ENCODE results near the gene PTPRA. TPM values are rescaled to one million over a fixed set of nuclear protein-coding genes. Genes with fewer than 3 reads are reported as not detected.

The PTPRA gene
- total RNA-seq, 1 experiment from 2014 or later: 56.9 TPM

GRCh38 chr20:3046677-3047462, 173.6 kb downstream of the PTPRA start:
- CTCF ChIA-PET: no interaction called here
- no peak for DNase-seq (ENCODE audit: low spot score)
- BruUV-seq (replicated peaks): no TSS peak

GRCh38 chr20:3047486-3048419, 174.5 kb downstream of the PTPRA start:
- POLR2A ChIA-PET (ENCODE audit: low non-redundant PET): no interaction called here
- intact Hi-C loops (cut with micrococcal nuclease; ENCODE audit: unreplicated experiment): no loop called here
- no peaks in the 10 kb centered on the region for H3K9me3 ChIP-seq (ENCODE audit: low read depth, low read length, poor library complexity, severe bottlenecking)
- CTCF ChIA-PET: no interaction called here
- peak overlapping the region; percentile 1 for H3K27ac ChIP-seq (ENCODE audit: low read depth, low read length, poor library complexity, severe bottlenecking)
- peak overlapping the region; percentile 98 for H3K4me3 ChIP-seq (ENCODE audit: low read depth, low read length, poor library complexity, severe bottlenecking)
- DNase-seq (ENCODE audit: low spot score): no peak
- peaks cover 2% of the 10 kb centered on the region for H3K4me1 ChIP-seq (ENCODE audit: insufficient read depth, low read length, poor library complexity, severe bottlenecking)
- BruUV-seq (replicated peaks): TSS peak; percentile 66
- no peak for TF ChIP-seq EZH2 (IDR thresholded peaks at IDR 0.05; ENCODE audit: borderline replicate concordance, low read depth, low read length, poor library complexity, severe bottlenecking)
- TF ChIP-seq, protein P1, sequence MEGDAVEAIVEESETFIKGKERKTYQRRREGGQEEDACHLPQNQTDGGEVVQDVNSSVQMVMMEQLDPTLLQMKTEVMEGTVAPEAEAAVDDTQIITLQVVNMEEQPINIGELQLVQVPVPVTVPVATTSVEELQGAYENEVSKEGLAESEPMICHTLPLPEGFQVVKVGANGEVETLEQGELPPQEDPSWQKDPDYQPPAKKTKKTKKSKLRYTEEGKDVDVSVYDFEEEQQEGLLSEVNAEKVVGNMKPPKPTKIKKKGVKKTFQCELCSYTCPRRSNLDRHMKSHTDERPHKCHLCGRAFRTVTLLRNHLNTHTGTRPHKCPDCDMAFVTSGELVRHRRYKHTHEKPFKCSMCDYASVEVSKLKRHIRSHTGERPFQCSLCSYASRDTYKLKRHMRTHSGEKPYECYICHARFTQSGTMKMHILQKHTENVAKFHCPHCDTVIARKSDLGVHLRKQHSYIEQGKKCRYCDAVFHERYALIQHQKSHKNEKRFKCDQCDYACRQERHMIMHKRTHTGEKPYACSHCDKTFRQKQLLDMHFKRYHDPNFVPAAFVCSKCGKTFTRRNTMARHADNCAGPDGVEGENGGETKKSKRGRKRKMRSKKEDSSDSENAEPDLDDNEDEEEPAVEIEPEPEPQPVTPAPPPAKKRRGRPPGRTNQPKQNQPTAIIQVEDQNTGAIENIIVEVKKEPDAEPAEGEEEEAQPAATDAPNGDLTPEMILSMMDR (conservative IDR thresholded peaks at IDR 0.05; ENCODE audit: low read depth, low read length): no peak
- peaks cover 28% of the 10 kb centered on the region for H3K36me3 ChIP-seq (ENCODE audit: insufficient read depth, low read length, poor library complexity, severe bottlenecking)
- H3K27me3 ChIP-seq (replicated peaks; ENCODE audit: insufficient read depth, low read depth, low read length, poor library complexity): no peaks in the 10 kb centered on the region

More at GRCh38 chr20:3046677-3047462, 173.6 kb downstream of the PTPRA start:
- peak overlapping the region; percentile 87 for H3K27ac ChIP-seq (ENCODE audit: low read depth, low read length, poor library complexity, severe bottlenecking)
- peaks cover 2% of the 10 kb centered on the region for H3K4me1 ChIP-seq (ENCODE audit: insufficient read depth, low read length, poor library complexity, severe bottlenecking)
- H3K36me3 ChIP-seq (ENCODE audit: insufficient read depth, low read length, poor library complexity, severe bottlenecking): peaks cover 28% of the 10 kb centered on the region
- no peak for TF ChIP-seq EZH2 (IDR thresholded peaks at IDR 0.05; ENCODE audit: borderline replicate concordance, low read depth, low read length, poor library complexity, severe bottlenecking)
- TF ChIP-seq, protein P1 (conservative IDR thresholded peaks at IDR 0.05; ENCODE audit: low read depth, low read length): 0 out of 2 replicates have a peak, but pooled peaks have one; percentile 7
- no peaks in the 10 kb centered on the region for H3K9me3 ChIP-seq (ENCODE audit: low read depth, low read length, poor library complexity, severe bottlenecking)
- H3K4me3 ChIP-seq (ENCODE audit: low read depth, low read length, poor library complexity, severe bottlenecking): peak overlapping the region; percentile 98
- intact Hi-C loops (cut with micrococcal nuclease; ENCODE audit: unreplicated experiment): no loop called here
- H3K27me3 ChIP-seq (replicated peaks; ENCODE audit: insufficient read depth, low read depth, low read length, poor library complexity): no peaks in the 10 kb centered on the region
- POLR2A ChIA-PET (ENCODE audit: low non-redundant PET): no interaction called here

DNA sequence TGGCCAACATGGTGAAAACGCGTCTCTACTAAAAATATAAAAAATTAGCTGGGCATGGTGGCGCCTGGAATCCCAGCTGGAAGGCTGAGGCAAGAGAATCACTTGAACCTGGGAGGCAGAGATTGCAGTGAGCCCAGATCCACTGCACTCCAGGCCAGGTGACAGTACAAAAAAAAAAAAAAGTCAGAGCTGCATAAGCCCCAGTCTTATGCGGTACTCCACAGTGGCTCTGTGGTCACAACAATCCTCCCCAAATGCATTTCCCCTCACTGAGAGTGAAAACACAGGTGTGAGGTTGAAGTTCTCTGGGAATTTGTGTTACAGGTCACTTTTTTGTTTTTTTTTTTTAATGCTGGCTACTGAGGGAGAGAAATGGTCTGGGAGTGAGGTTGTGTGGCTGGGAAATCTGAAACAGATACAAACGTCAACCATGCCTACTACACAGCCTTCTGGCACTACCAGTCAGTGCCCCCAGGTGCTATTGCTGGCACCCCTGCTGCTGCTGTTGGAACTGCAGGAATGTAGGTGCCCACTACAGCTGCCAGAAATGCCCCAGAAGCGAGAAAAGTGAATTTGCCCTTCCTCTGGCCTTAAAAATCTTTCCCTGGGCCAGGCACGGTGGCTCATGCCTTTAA, 178.2 kb downstream of the PTPRA start:
- no peak for TF ChIP-seq EZH2 (IDR thresholded peaks at IDR 0.05; ENCODE audit: borderline replicate concordance, low read depth, low read length, poor library complexity, severe bottlenecking)
- TF ChIP-seq, protein P1 (conservative IDR thresholded peaks at IDR 0.05; ENCODE audit: low read depth, low read length): no peak
- Histone ChIP-seq H3K9me3 (ENCODE audit: low read depth, low read length, poor library complexity, severe bottlenecking) (no peaks in the 10 kb centered on the region), H3K4me3 (ENCODE audit: low read depth, low read length, poor library complexity, severe bottlenecking) (no peak overlapping the region), H3K4me1 (ENCODE audit: insufficient read depth, low read length, poor library complexity, severe bottlenecking) (peaks cover 2% of the 10 kb centered on the region), H3K27me3 (replicated peaks; ENCODE audit: insufficient read depth, low read depth, low read length, poor library complexity) (no peaks in the 10 kb centered on the region), H3K36me3 (ENCODE audit: insufficient read depth, low read length, poor library complexity, severe bottlenecking) (peaks cover 28% of the 10 kb centered on the region), H3K27ac (ENCODE audit: low read depth, low read length, poor library complexity, severe bottlenecking) (no peak overlapping the region)
- DNase-seq (ENCODE audit: low spot score): no peak
- POLR2A ChIA-PET (ENCODE audit: low non-redundant PET): no interaction called here
- CTCF ChIA-PET: interaction anchor here (0.7 kb wide), 1 partner anchor 22 kb away, joined by 7 read pairs; no protein-coding TSS in a partner anchor
- intact Hi-C loops (cut with micrococcal nuclease; ENCODE audit: unreplicated experiment): loop anchor here (2.0 kb wide), 1 partner anchor 63 kb away; no protein-coding TSS in a partner anchor
- BruUV-seq (replicated peaks): no TSS peak
